ENCODE measurements around the gene ARL2.

DNA sequence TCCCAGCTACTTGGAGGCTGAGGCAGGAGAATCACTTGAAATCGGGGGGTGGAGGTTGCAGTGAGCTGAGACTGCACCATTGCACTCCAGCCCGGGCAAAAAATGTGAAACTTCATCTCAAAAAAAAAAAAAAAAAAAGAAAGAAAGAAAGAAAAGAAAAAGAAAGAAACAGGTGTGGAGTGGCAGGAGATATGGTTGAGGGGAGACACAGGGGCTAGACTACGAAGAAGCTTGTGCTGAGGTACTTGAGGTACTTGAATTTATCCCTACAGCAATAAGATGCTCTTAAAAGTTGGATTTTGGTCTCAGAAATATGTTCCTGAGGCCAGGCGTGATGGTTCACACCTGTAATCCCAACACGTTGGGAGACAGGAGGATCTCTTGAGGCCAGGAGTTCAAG lies 39.8 kb upstream of the ARL2 start:
- TF ChIP-seq ZNF510 (tag by site-specific recombination; IDR thresholded peaks at IDR 0.05; ENCODE audit: insufficient replicate concordance), result no peak
- TF ChIP-seq ZNF768 (tag by site-specific recombination; IDR thresholded peaks at IDR 0.05), result no peak
- no peak for TF ChIP-seq ZBTB8A (tag by site-specific recombination; IDR thresholded peaks at IDR 0.05)
- TF ChIP-seq, protein P1, sequence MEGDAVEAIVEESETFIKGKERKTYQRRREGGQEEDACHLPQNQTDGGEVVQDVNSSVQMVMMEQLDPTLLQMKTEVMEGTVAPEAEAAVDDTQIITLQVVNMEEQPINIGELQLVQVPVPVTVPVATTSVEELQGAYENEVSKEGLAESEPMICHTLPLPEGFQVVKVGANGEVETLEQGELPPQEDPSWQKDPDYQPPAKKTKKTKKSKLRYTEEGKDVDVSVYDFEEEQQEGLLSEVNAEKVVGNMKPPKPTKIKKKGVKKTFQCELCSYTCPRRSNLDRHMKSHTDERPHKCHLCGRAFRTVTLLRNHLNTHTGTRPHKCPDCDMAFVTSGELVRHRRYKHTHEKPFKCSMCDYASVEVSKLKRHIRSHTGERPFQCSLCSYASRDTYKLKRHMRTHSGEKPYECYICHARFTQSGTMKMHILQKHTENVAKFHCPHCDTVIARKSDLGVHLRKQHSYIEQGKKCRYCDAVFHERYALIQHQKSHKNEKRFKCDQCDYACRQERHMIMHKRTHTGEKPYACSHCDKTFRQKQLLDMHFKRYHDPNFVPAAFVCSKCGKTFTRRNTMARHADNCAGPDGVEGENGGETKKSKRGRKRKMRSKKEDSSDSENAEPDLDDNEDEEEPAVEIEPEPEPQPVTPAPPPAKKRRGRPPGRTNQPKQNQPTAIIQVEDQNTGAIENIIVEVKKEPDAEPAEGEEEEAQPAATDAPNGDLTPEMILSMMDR (tag by site-specific recombination; IDR thresholded peaks at IDR 0.05), result no peak
- TF ChIP-seq, protein P2, sequence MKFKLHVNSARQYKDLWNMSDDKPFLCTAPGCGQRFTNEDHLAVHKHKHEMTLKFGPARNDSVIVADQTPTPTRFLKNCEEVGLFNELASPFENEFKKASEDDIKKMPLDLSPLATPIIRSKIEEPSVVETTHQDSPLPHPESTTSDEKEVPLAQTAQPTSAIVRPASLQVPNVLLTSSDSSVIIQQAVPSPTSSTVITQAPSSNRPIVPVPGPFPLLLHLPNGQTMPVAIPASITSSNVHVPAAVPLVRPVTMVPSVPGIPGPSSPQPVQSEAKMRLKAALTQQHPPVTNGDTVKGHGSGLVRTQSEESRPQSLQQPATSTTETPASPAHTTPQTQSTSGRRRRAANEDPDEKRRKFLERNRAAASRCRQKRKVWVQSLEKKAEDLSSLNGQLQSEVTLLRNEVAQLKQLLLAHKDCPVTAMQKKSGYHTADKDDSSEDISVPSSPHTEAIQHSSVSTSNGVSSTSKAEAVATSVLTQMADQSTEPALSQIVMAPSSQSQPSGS (tag by site-specific recombination; IDR thresholded peaks at IDR 0.05; ENCODE audit: low read depth), result no peak
- no peak for TF ChIP-seq ZSCAN5A (tag by site-specific recombination; IDR thresholded peaks at IDR 0.05)
- TF ChIP-seq, protein P3, sequence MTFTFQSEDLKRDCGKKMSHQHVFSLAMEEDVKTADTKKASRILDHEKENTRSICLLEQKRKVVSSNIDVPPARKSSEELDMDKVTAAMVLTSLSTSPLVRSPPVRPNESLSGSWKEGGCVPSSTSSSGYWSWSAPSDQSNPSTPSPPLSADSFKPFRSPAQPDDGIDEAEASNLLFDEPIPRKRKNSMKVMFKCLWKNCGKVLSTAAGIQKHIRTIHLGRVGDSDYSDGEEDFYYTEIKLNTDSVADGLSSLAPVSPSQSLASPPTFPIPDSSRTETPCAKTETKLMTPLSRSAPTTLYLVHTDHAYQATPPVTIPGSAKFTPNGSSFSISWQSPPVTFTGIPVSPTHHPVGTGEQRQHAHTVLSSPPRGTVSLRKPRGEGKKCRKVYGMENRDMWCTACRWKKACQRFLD (tag by site-specific recombination; IDR thresholded peaks at IDR 0.05), result no peak
- TF ChIP-seq ZNF707 (tag by site-specific recombination; IDR thresholded peaks at IDR 0.05), result no peak
- no peak for TF ChIP-seq ZNF654 (tag by site-specific recombination; IDR thresholded peaks at IDR 0.05; ENCODE audit: low read depth)
- no peak for TF ChIP-seq ZNF24 (tag by site-specific recombination; IDR thresholded peaks at IDR 0.05)
- TF ChIP-seq PRDM1 (tag by site-specific recombination; IDR thresholded peaks at IDR 0.05), result no peak
